NT2/D1 (cell line): ENCODE data around the gene PSMC2.

ENCODE experiments used
- YY1 ChIP-seq: IDR thresholded peaks from 2 replicates; pipeline ENCODE4 v1.6.1; 2011; ENCODE audit not compliant: insufficient read length, insufficient read depth
- ZNF274 ChIP-seq: IDR thresholded peaks from 2 replicates; pipeline ENCODE4 v1.6.1; 2011; ENCODE audit warnings: mild to moderate bottlenecking, low read depth, low read length

- no peak for TF ChIP-seq YY1
- TF ChIP-seq ZNF274: no peak
Observed at GRCh38 chr7:103316380-103316941, 31.0 kb upstream of the PSMC2 start.
